Keratinocyte (primary cell): ENCODE measurements around the gene TEX19. TPM values are rescaled to one million over a fixed set of nuclear protein-coding genes. Genes with fewer than 3 reads are reported as not detected.

Source experiments
- DNase-seq: peaks from one replicate; pipeline ENCODE4 v3.0.0-alpha.2; 2011; ENCODE audit warnings: low read depth, missing footprints, low spot score
- FAIRE-seq: peaks from 2 replicates; lab custom pipeline; 2011; peaks lifted over from hg19 to GRCh38; lab: Jason Lieb, UNC
- H2AFZ ChIP-seq: 2 replicates; pipeline ENCODE4 v1.6.0; 2012; ENCODE audit warnings: low read length, control low read depth, inconsistent platforms; ENCODE audit not compliant: control insufficient read depth
- H3K27ac ChIP-seq: 2 replicates; pipeline ENCODE4 v1.5.1; 2011; ENCODE audit warnings: low read length; ENCODE audit not compliant: control insufficient read depth, insufficient read depth
- H3K27me3 ChIP-seq: 3 replicates; pipeline ENCODE4 v1.6.0; 2011; ENCODE audit warnings: low read length; ENCODE audit not compliant: control insufficient read depth, insufficient read depth; ENCODE audit errors: extremely low read depth
- H3K36me3 ChIP-seq, 2 experiments: 2 replicates in 1 of 2; 3 replicates in 1 of 2; pipeline ENCODE4 v1.5.1; 2011; ENCODE audit warnings: low read length in 2 of 2, mild to moderate bottlenecking in 1 of 2; ENCODE audit not compliant: control insufficient read depth in 2 of 2, insufficient read depth in 2 of 2; ENCODE audit errors: extremely low read depth in 1 of 2
- H3K4me1 ChIP-seq: 3 replicates; pipeline ENCODE4 v1.5.1; 2011; ENCODE audit warnings: low read length; ENCODE audit not compliant: control insufficient read depth, insufficient read depth; ENCODE audit errors: extremely low read depth
- H3K4me2 ChIP-seq: 3 replicates; pipeline ENCODE4 v1.6.0; 2011; ENCODE audit warnings: low read depth, low read length; ENCODE audit not compliant: control insufficient read depth, insufficient read depth; ENCODE audit errors: extremely low read depth
- H3K4me3 ChIP-seq, 3 experiments: fragments of 200-600 bp in 1 of 3; sonication (generic) in 1 of 3; 2 replicates in 2 of 3; 3 replicates in 1 of 3; pipeline ENCODE4 v1.5.1; 2011 to 2016; ENCODE audit warnings: low read length in 3 of 3, mild to moderate bottlenecking in 3 of 3, control low read depth in 2 of 3, inconsistent platforms in 1 of 3, low read depth in 1 of 3, mixed read lengths in 1 of 3, mixed run types in 1 of 3, moderate library complexity in 1 of 3; ENCODE audit not compliant: control insufficient read depth in 2 of 3, insufficient read depth in 2 of 3; ENCODE audit errors: extremely low read depth in 1 of 3
- H3K79me2 ChIP-seq: 2 replicates; pipeline ENCODE4 v1.6.0; 2012; ENCODE audit warnings: low read length; ENCODE audit not compliant: control insufficient read depth, insufficient read depth
- H3K9ac ChIP-seq: 3 replicates; pipeline ENCODE4 v1.6.0; 2011; ENCODE audit warnings: low read length; ENCODE audit not compliant: control insufficient read depth, insufficient read depth; ENCODE audit errors: extremely low read depth
- H3K9me1 ChIP-seq: 3 replicates; pipeline ENCODE4 v1.6.0; 2011; ENCODE audit warnings: low read length; ENCODE audit not compliant: control insufficient read depth, insufficient read depth; ENCODE audit errors: extremely low read depth
- H3K9me3 ChIP-seq: 2 replicates; pipeline ENCODE4 v1.5.1; 2012; ENCODE audit warnings: low read depth, low read length; ENCODE audit not compliant: control insufficient read depth
- H4K20me1 ChIP-seq: 3 replicates; pipeline ENCODE4 v1.6.0; 2011; ENCODE audit warnings: low read length; ENCODE audit not compliant: control insufficient read depth, insufficient read depth; ENCODE audit errors: extremely low read depth
- CTCF ChIP-seq, 3 experiments: IDR thresholded peaks in 1 of 3; conservative IDR thresholded peaks in 1 of 3; optimal IDR thresholded peaks in 1 of 3; 2 replicates in 2 of 3; 3 replicates in 1 of 3; pipeline versions ENCODE3 to v1.5.1; 2011; ENCODE audit warnings: low read length in 3 of 3, mild to moderate bottlenecking in 3 of 3, moderate library complexity in 2 of 3, control low read depth in 1 of 3, inconsistent platforms in 1 of 3; ENCODE audit not compliant: insufficient read depth in 2 of 3; ENCODE audit errors: extremely low read depth in 1 of 3
- EZH2 ChIP-seq: IDR thresholded peaks from one replicate; pipeline ENCODE4 v1.6.1; 2012; ENCODE audit warnings: inconsistent platforms, mild to moderate bottlenecking, low read length, moderate library complexity
- dilution Hi-C: fragments of 300-500 bp; cut with MboI; formaldehyde crosslinking; loops from one replicate; pipeline ENCODE4 v1.7.0; 2020; ENCODE audit warnings: low sequenced_read_pairs; ENCODE audit not compliant: extremely low pct_ligation_motif_present
- polyA plus RNA-seq, 5 experiments: library from polyadenylated mRNA; depleted of rRNA in 3 of 5; stranded (reverse) in 3 of 5; stranded (forward) in 1 of 5; unstranded in 1 of 5; fragments of >200 nt; gene quantifications; 1 replicate in 1 of 5; 2 replicates in 3 of 5; 3 replicates in 1 of 5; pipeline versions ENCODE4 v1.2.1 to v1.2.3, GENCODE V29; 2011 to 2012; ENCODE audit warnings: missing spikeins in 2 of 5, low read depth in 1 of 5, low replicate concordance in 1 of 5

Gene TEX19
- polyA plus RNA-seq, 1 donor (not counting 4 experiments of a cell fraction or from before 2014, with no cell fraction given) = not detected

- peaks cover 35% of the 10 kb centered on the region for H3K27me3 ChIP-seq
- no peaks in the 10 kb centered on the region for H3K36me3 ChIP-seq
- no peaks in the 10 kb centered on the region for H3K9me3 ChIP-seq
- FAIRE-seq (no peak), DNase-seq (no peak)
- peaks cover 2% of the 10 kb centered on the region for H3K9me1 ChIP-seq
- no peak overlapping the region for H3K4me3 ChIP-seq
- peaks cover 3% of the 10 kb centered on the region for H4K20me1 ChIP-seq
- peaks cover 33% of the 10 kb centered on the region for H3K4me1 ChIP-seq
- H3K9ac ChIP-seq = no peak overlapping the region
- no peak overlapping the region for H3K4me2 ChIP-seq
- TF ChIP-seq CTCF (optimal IDR thresholded peaks at IDR 0.05 in 1 of 3, IDR thresholded peaks at IDR 0.05 in 1 of 3, conservative IDR thresholded peaks at IDR 0.05 in 1 of 3; ENCODE audit: extremely low read depth in 1 of 3, insufficient read depth in 2 of 3, low read length in 3 of 3) (peak in 1 of 3 experiments; percentile 22), EZH2 (no peak)
- H3K27ac ChIP-seq = no peak overlapping the region
- dilution Hi-C loops = no loop called here
- no peak overlapping the region for H2AFZ ChIP-seq
- no peaks in the 10 kb centered on the region for H3K79me2 ChIP-seq
Measured at GRCh38 chr17:82328141-82328993, 30.7 kb upstream of the TEX19 start.

- no peak for FAIRE-seq
- Histone ChIP-seq H3K4me2 (no peak overlapping the region), H3K4me1 (peaks cover 37% of the 10 kb centered on the region)
Measured at GRCh38 chr17:82328994-82329507, 30.0 kb upstream of the TEX19 start.

More at GRCh38 chr17:82328994-82329507, 30.0 kb upstream of the TEX19 start:
- Histone ChIP-seq H3K27ac (no peak overlapping the region), H2AFZ (no peak overlapping the region), H3K9me3 (no peaks in the 10 kb centered on the region), H3K9ac (no peak overlapping the region), H3K79me2 (no peaks in the 10 kb centered on the region), H3K4me3 (no peak overlapping the region), H3K27me3 (peaks cover 35% of the 10 kb centered on the region), H3K36me3 (no peaks in the 10 kb centered on the region), H3K9me1 (peaks cover 2% of the 10 kb centered on the region), H4K20me1 (peaks cover 3% of the 10 kb centered on the region)
- dilution Hi-C loops = no loop called here
- no peak for DNase-seq
- TF ChIP-seq EZH2 = no peak
- no peak for TF ChIP-seq CTCF (optimal IDR thresholded peaks at IDR 0.05 in 1 of 3, IDR thresholded peaks at IDR 0.05 in 1 of 3, conservative IDR thresholded peaks at IDR 0.05 in 1 of 3; ENCODE audit: extremely low read depth in 1 of 3, insufficient read depth in 2 of 3, low read length in 3 of 3)
